Fibroblast of lung (primary cell): Measurements from ENCODE around the gene TTC33. TPM values are rescaled to one million over a fixed set of nuclear protein-coding genes. Genes with fewer than 3 reads are reported as not detected.

Experiments
- DNase-seq, 2 donors: peaks; one replicate each; pipeline versions ENCODE4 v3.0.0 to v3.0.0-alpha.2; 2010; ENCODE audit warnings: low read depth in 2 of 2
- H2AFZ ChIP-seq: 2 replicates; pipeline ENCODE4 v1.5.1; 2012; ENCODE audit warnings: low read length, control low read depth, inconsistent platforms
- H3K27ac ChIP-seq: 2 replicates; pipeline ENCODE4 v1.5.1; 2011; ENCODE audit warnings: low read length, control low read depth; ENCODE audit not compliant: insufficient read depth
- H3K27me3 ChIP-seq: 2 replicates; pipeline ENCODE4 v1.5.1; 2011; ENCODE audit warnings: mild to moderate bottlenecking, low read length; ENCODE audit not compliant: control insufficient read depth, insufficient read depth
- H3K36me3 ChIP-seq: 2 replicates; pipeline ENCODE4 v1.5.1; 2011; ENCODE audit warnings: low read length; ENCODE audit not compliant: control insufficient read depth, insufficient read depth
- H3K4me1 ChIP-seq: 2 replicates; pipeline ENCODE4 v1.5.1; 2011; ENCODE audit warnings: low read length; ENCODE audit not compliant: control insufficient read depth, insufficient read depth; ENCODE audit errors: extremely low read depth
- H3K4me2 ChIP-seq: 2 replicates; pipeline ENCODE4 v1.5.1; 2011; ENCODE audit warnings: low read length, control low read depth; ENCODE audit not compliant: insufficient read depth; ENCODE audit errors: extremely low read depth
- H3K4me3 ChIP-seq, 4 experiments: fragments of 200-600 bp in 1 of 4; sonication (generic) in 1 of 4; replicated peaks in 1 of 4; 2 replicates each; pipeline ENCODE4 v1.5.1; 2011 to 2016; ENCODE audit warnings: low read length in 4 of 4, low read depth in 3 of 4, mild to moderate bottlenecking in 3 of 4, control low read depth in 2 of 4, inconsistent platforms in 1 of 4, mixed read lengths in 1 of 4; ENCODE audit not compliant: insufficient read depth in 1 of 4; ENCODE audit errors: control extremely low read depth in 1 of 4
- H3K79me2 ChIP-seq: 2 replicates; pipeline ENCODE4 v1.5.1; 2012; ENCODE audit warnings: mild to moderate bottlenecking, low read length, inconsistent platforms; ENCODE audit not compliant: control insufficient read depth, insufficient read depth
- H3K9ac ChIP-seq: 2 replicates; pipeline ENCODE4 v1.5.1; 2011; ENCODE audit warnings: mild to moderate bottlenecking, low read length, control low read depth; ENCODE audit not compliant: insufficient read depth
- H3K9me3 ChIP-seq: 2 replicates; pipeline ENCODE4 v1.5.1; 2012; ENCODE audit warnings: low read depth, low read length; ENCODE audit not compliant: control insufficient read depth, insufficient read depth
- H4K20me1 ChIP-seq: 2 replicates; pipeline ENCODE4 v1.5.1; 2011; ENCODE audit warnings: low read length; ENCODE audit not compliant: control insufficient read depth, insufficient read depth; ENCODE audit errors: extremely low read depth
- CTCF ChIP-seq, 2 donors: IDR thresholded peaks in 1 of 2; conservative IDR thresholded peaks in 1 of 2; 1 replicate in 1 of 2; 2 replicates in 1 of 2; pipeline ENCODE4 v1.5.1; 2011 to 2012; ENCODE audit warnings: low read length in 2 of 2, control low read depth in 1 of 2, inconsistent platforms in 1 of 2, low read depth in 1 of 2, mild to moderate bottlenecking in 1 of 2
- EZH2 ChIP-seq: IDR thresholded peaks from 2 replicates; pipeline ENCODE4 v1.5.1; 2012; ENCODE audit warnings: low read length, control low read depth, mild to moderate bottlenecking; ENCODE audit errors: missing control alignments
- polyA plus RNA-seq, 2 donors: library from polyadenylated mRNA; depleted of rRNA in 1 of 2; stranded (reverse) in 1 of 2; unstranded in 1 of 2; fragments of >200 nt; gene quantifications; 2 replicates each; pipeline ENCODE4 v1.2.1, GENCODE V29; 2011 to 2012; ENCODE audit warnings: missing spikeins in 1 of 2
- total RNA-seq: library from RNA; depleted of rRNA; stranded (reverse); fragments of >200 nt; gene quantifications from 2 replicates; pipeline ENCODE4 v1.2.1, GENCODE V29; 2014

TTC33 gene
- total and polyA plus RNA-seq, 2 donors (not counting 1 experiment from before 2014, with no cell fraction given), result 8.7 to 16.3 TPM

GRCh38 chr5:40540301-40540700 lies 215.5 kb downstream of the TTC33 start:
- H3K4me2 ChIP-seq, result no peak overlapping the region

GRCh38 chr5:40524677-40525076 lies 231.1 kb downstream of the TTC33 start:
- H3K27ac ChIP-seq, result no peak overlapping the region
- H3K4me3 ChIP-seq, result no peak overlapping the region
- no peak overlapping the region for H3K4me2 ChIP-seq
- H2AFZ ChIP-seq, result no peak overlapping the region
- H3K79me2 ChIP-seq, result no peaks in the 10 kb centered on the region
- H4K20me1 ChIP-seq, result no peaks in the 10 kb centered on the region
- H3K4me1 ChIP-seq, result no peaks in the 10 kb centered on the region
- TF ChIP-seq CTCF (conservative IDR thresholded peaks at IDR 0.05 in 1 of 2, IDR thresholded peaks at IDR 0.05 in 1 of 2; ENCODE audit: low read depth in 1 of 2, low read length in 2 of 2) (no peak), EZH2 (no peak)
- H3K36me3 ChIP-seq, result no peaks in the 10 kb centered on the region
- no peak for DNase-seq
- H3K27me3 ChIP-seq, result no peaks in the 10 kb centered on the region
- no peak overlapping the region for H3K9ac ChIP-seq
- H3K9me3 ChIP-seq, result no peaks in the 10 kb centered on the region

More at GRCh38 chr5:40540301-40540700, 215.5 kb downstream of the TTC33 start:
- H3K36me3 ChIP-seq, result no peaks in the 10 kb centered on the region
- DNase-seq, result no peak
- no peak overlapping the region for H3K9ac ChIP-seq
- H3K9me3 ChIP-seq, result no peaks in the 10 kb centered on the region
- no peaks in the 10 kb centered on the region for H3K27me3 ChIP-seq
- no peak overlapping the region for H3K4me3 ChIP-seq
- H3K27ac ChIP-seq, result no peak overlapping the region
- H3K79me2 ChIP-seq, result no peaks in the 10 kb centered on the region
- no peaks in the 10 kb centered on the region for H3K4me1 ChIP-seq
- TF ChIP-seq EZH2 (no peak), CTCF (conservative IDR thresholded peaks at IDR 0.05 in 1 of 2, IDR thresholded peaks at IDR 0.05 in 1 of 2; ENCODE audit: low read depth in 1 of 2, low read length in 2 of 2) (no peak)
- no peaks in the 10 kb centered on the region for H4K20me1 ChIP-seq
- no peak overlapping the region for H2AFZ ChIP-seq

GRCh38 chr5:40521925-40522324 lies 233.8 kb downstream of the TTC33 start:
- H2AFZ ChIP-seq, result peak overlapping the region; percentile 24
- H3K9ac ChIP-seq, result no peak overlapping the region
- no peaks in the 10 kb centered on the region for H3K27me3 ChIP-seq
- no peaks in the 10 kb centered on the region for H4K20me1 ChIP-seq
- H3K79me2 ChIP-seq, result no peaks in the 10 kb centered on the region
- no peaks in the 10 kb centered on the region for H3K4me1 ChIP-seq
- H3K4me2 ChIP-seq, result no peak overlapping the region
- H3K4me3 ChIP-seq, result no peak overlapping the region
- no peaks in the 10 kb centered on the region for H3K36me3 ChIP-seq
- peak in 1 of 2 donors; percentile 24 for DNase-seq
- no peak for TF ChIP-seq EZH2
- no peak for TF ChIP-seq CTCF (conservative IDR thresholded peaks at IDR 0.05 in 1 of 2, IDR thresholded peaks at IDR 0.05 in 1 of 2; ENCODE audit: low read depth in 1 of 2, low read length in 2 of 2)
- no peaks in the 10 kb centered on the region for H3K9me3 ChIP-seq
- H3K27ac ChIP-seq, result no peak overlapping the region
